OCI-LY3 (cell line): ENCODE data around the gene ZNF814.
"Not testable (repeated sequence)": the region's sequence is repeated elsewhere in the genome, so short reads cannot be mapped to it uniquely, and the experiment has no call there.

Experiments used
- EZH2phosphoT487 ChIP-seq: fragments of 200-600 bp; shearing (Covaris generic); IDR thresholded peaks from 2 replicates; pipeline ENCODE4 v1.6.1; 2018; ENCODE audit warnings: antibody characterized with exemption, mixed run types, low read depth
- TF ChIP-seq, protein P1 (sequence below): fragments of 200-600, 300-600 bp; sonication (generic); IDR thresholded peaks from 2 replicates; pipeline ENCODE4 v1.5.1; 2014; ENCODE audit warnings: antibody characterized with exemption, low read length, low read depth

DNA sequence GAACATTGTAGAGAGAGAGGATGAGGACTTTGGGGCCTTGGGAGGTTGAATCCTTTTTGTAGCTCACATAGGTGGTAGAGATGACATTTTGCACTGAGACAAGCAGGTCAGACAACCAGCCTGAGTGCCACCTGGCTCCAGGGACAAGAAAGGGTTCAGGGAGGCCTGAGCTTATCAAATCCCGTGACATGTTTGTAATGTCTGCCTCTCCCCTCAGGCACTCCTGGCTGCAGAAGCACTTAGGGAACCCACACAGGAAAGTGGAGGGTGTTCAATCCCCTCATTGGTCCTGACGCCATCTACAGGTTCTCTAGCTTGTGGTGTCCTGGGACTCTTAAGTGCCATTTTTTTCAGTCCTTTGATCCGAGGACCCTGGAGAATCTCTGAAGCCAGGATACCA is 67.7 kb downstream of the ZNF814 start:
- TF ChIP-seq, protein P1, sequence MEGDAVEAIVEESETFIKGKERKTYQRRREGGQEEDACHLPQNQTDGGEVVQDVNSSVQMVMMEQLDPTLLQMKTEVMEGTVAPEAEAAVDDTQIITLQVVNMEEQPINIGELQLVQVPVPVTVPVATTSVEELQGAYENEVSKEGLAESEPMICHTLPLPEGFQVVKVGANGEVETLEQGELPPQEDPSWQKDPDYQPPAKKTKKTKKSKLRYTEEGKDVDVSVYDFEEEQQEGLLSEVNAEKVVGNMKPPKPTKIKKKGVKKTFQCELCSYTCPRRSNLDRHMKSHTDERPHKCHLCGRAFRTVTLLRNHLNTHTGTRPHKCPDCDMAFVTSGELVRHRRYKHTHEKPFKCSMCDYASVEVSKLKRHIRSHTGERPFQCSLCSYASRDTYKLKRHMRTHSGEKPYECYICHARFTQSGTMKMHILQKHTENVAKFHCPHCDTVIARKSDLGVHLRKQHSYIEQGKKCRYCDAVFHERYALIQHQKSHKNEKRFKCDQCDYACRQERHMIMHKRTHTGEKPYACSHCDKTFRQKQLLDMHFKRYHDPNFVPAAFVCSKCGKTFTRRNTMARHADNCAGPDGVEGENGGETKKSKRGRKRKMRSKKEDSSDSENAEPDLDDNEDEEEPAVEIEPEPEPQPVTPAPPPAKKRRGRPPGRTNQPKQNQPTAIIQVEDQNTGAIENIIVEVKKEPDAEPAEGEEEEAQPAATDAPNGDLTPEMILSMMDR, result not testable (repeated sequence)
- not testable (repeated sequence) for TF ChIP-seq EZH2phosphoT487
